SK-N-SH (cell line): Measurements from ENCODE around the gene MKX. TPM values are rescaled to one million over a fixed set of nuclear protein-coding genes. Genes with fewer than 3 reads are reported as not detected.

Source experiments
- CTCF ChIA-PET: fragments of 300-600, 350-600 bp; formaldehyde crosslinking; extraction: SDS; loops from one replicate; lab custom pipeline; 2021; lab: Yijun Ruan, JAX
- POLR2A ChIA-PET: fragments of 350-600 bp; sonication (Branson Sonifier 250); formaldehyde crosslinking; extraction: SDS; loops from one replicate; lab custom pipeline; 2020; ENCODE audit warnings: antibody characterized with exemption, inconsistent platforms; lab: Yijun Ruan, JAX
- DNase-seq: peaks from one replicate; pipeline ENCODE4 v3.0.0; 2012
- H2AFZ ChIP-seq: fragments of 200-600 bp; sonication (generic); 2 replicates; pipeline ENCODE4 v1.8.1; 2016; ENCODE audit warnings: antibody characterized with exemption, mild to moderate bottlenecking, low read depth
- H3F3A ChIP-seq: fragments of 200-600 bp; sonication (generic); replicated peaks from 2 replicates; pipeline ENCODE3; 2016; ENCODE audit warnings: antibody characterized with exemption, mild to moderate bottlenecking; ENCODE audit not compliant: insufficient read depth
- H3K27ac ChIP-seq, 2 experiments: fragments of 200-500 bp in 1 of 2; fragments of 200-600 bp in 1 of 2; sonication (Bioruptor generic) in 1 of 2; sonication (generic), shearing (Covaris generic) in 1 of 2; 2 replicates each; pipeline versions ENCODE4 v1.5.1 to v1.6.1; 2014 to 2016; ENCODE audit warnings: low read depth in 2 of 2, inconsistent platforms in 1 of 2, low read length in 1 of 2, mild to moderate bottlenecking in 1 of 2, mixed read lengths in 1 of 2
- H3K27me3 ChIP-seq: fragments of 200-600 bp; sonication (generic), shearing (Covaris generic); 2 replicates; pipeline ENCODE4 v1.6.1; 2016; ENCODE audit warnings: mixed run types; ENCODE audit not compliant: insufficient read depth
- H3K36me3 ChIP-seq, 2 experiments: fragments of 200-500 bp in 1 of 2; fragments of 200-600 bp in 1 of 2; sonication (Bioruptor generic) in 1 of 2; sonication (generic) in 1 of 2; replicated peaks in 1 of 2; 2 replicates each; pipeline versions ENCODE3 to v1.5.1; 2014 to 2016; ENCODE audit warnings: low read length in 1 of 2, mild to moderate bottlenecking in 1 of 2; ENCODE audit not compliant: insufficient read depth in 2 of 2, control insufficient read depth in 1 of 2
- H3K4me1 ChIP-seq, 2 experiments: fragments of 200-500 bp in 1 of 2; fragments of 200-600 bp in 1 of 2; sonication (Bioruptor generic) in 1 of 2; sonication (generic), shearing (Covaris generic) in 1 of 2; 2 replicates each; pipeline versions ENCODE4 v1.5.1 to v1.6.1; 2014 to 2016; ENCODE audit warnings: low read depth in 1 of 2, low read length in 1 of 2, mixed run types in 1 of 2; ENCODE audit not compliant: insufficient read depth in 2 of 2, control insufficient read depth in 1 of 2
- H3K4me2 ChIP-seq: fragments of 200-600 bp; sonication (generic), shearing (Covaris generic); 2 replicates; pipeline ENCODE4 v1.6.1; 2017; ENCODE audit warnings: mixed run types
- H3K4me3 ChIP-seq, 2 experiments: fragments of 200-500 bp in 1 of 2; fragments of 200-600 bp in 1 of 2; sonication (Bioruptor generic) in 1 of 2; sonication (generic), shearing (Covaris generic) in 1 of 2; 2 replicates each; pipeline versions ENCODE4 v1.5.1 to v1.8.1; 2014 to 2016; ENCODE audit warnings: low read depth in 2 of 2, inconsistent platforms in 1 of 2, low read length in 1 of 2, mild to moderate bottlenecking in 1 of 2, mixed read lengths in 1 of 2, moderate library complexity in 1 of 2
- H3K79me2 ChIP-seq: fragments of 200-600 bp; sonication (generic); 2 replicates; pipeline ENCODE4 v1.8.1; 2017; ENCODE audit warnings: mild to moderate bottlenecking; ENCODE audit not compliant: insufficient read depth
- H3K9ac ChIP-seq: fragments of 200-600 bp; sonication (generic); 2 replicates; pipeline ENCODE4 v1.6.1; 2017; ENCODE audit warnings: mixed run types
- H3K9me2 ChIP-seq: fragments of 200-600 bp; sonication (generic); 2 replicates; pipeline ENCODE4 v1.6.1; 2017; ENCODE audit warnings: mixed run types
- H3K9me3 ChIP-seq: fragments of 200-600 bp; sonication (generic); 2 replicates; pipeline ENCODE4 v1.6.1; 2017; ENCODE audit warnings: mixed run types, mild to moderate bottlenecking, moderate library complexity
- H4K20me1 ChIP-seq: fragments of 200-600 bp; sonication (generic); 2 replicates; pipeline ENCODE4 v1.6.1; 2017; ENCODE audit warnings: mild to moderate bottlenecking, mixed run types; ENCODE audit not compliant: insufficient read depth
- CHD2 ChIP-seq: fragments of 150-350 bp; IDR thresholded peaks from 2 replicates; pipeline ENCODE4 v1.6.1; 2018; ENCODE audit warnings: low read length; ENCODE audit not compliant: partially characterized antibody
- CTCF ChIP-seq: fragments of 200-600 bp; sonication (generic); IDR thresholded peaks from 2 replicates; pipeline ENCODE4 v1.6.1; 2017; ENCODE audit warnings: antibody characterized with exemption, mild to moderate bottlenecking, moderate library complexity
- FOSL2 ChIP-seq: IDR thresholded peaks from 2 replicates; pipeline ENCODE4 v1.4.0; 2012; ENCODE audit warnings: low read depth, mild to moderate bottlenecking, moderate library complexity, borderline replicate concordance
- GABPA ChIP-seq: IDR thresholded peaks from 2 replicates; pipeline ENCODE4 v1.4.0; 2012; ENCODE audit warnings: low read depth, mild to moderate bottlenecking
- GATA2 ChIP-seq: sonication (generic); formaldehyde crosslinking; IDR thresholded peaks from 2 replicates; pipeline ENCODE4 v1.5.0; 2020; ENCODE audit warnings: mild to moderate bottlenecking, missing genetic modification reagents
- NRF1 ChIP-seq: IDR thresholded peaks from 2 replicates; pipeline ENCODE4 v1.6.1; 2012; ENCODE audit warnings: low read depth, mild to moderate bottlenecking, low read length
- TAF1 ChIP-seq: IDR thresholded peaks from 2 replicates; pipeline ENCODE4 v1.6.1; 2012; ENCODE audit warnings: low read depth, mild to moderate bottlenecking, low read length, moderate library complexity, borderline replicate concordance
- TCF12 ChIP-seq: IDR thresholded peaks from 2 replicates; pipeline ENCODE4 v1.4.0; 2012
- WGBS: methylation state at CpG from one replicate; pipeline ENCODE4 v1.1.6; 2017; ENCODE audit warnings: low lambda C conversion rate; 5-methylcytosine and 5-hydroxymethylcytosine counted together
- polyA plus RNA-seq, 3 experiments: library from polyadenylated mRNA; depleted of rRNA; stranded (reverse); fragments of >200 nt; gene quantifications; 2 replicates each; pipeline ENCODE4 v1.2.3, GENCODE V29; 2012
- TF ChIP-seq, protein P1 (sequence below): IDR thresholded peaks from 2 replicates; pipeline ENCODE4 v1.4.0; 2012; ENCODE audit warnings: low read depth, borderline replicate concordance
- TF ChIP-seq, protein P2 (sequence below): IDR thresholded peaks from 2 replicates; pipeline ENCODE4 v1.4.0; 2012; ENCODE audit warnings: low read depth
- TF ChIP-seq, protein P3 (sequence below): IDR thresholded peaks from 2 replicates; pipeline ENCODE4 v1.6.1; 2012; ENCODE audit warnings: mild to moderate bottlenecking, low read depth, low read length, moderate library complexity

The MKX gene
- polyA plus RNA-seq, 1 of the 3 experiments (the other 2 are of a cell fraction): not detected

DNA sequence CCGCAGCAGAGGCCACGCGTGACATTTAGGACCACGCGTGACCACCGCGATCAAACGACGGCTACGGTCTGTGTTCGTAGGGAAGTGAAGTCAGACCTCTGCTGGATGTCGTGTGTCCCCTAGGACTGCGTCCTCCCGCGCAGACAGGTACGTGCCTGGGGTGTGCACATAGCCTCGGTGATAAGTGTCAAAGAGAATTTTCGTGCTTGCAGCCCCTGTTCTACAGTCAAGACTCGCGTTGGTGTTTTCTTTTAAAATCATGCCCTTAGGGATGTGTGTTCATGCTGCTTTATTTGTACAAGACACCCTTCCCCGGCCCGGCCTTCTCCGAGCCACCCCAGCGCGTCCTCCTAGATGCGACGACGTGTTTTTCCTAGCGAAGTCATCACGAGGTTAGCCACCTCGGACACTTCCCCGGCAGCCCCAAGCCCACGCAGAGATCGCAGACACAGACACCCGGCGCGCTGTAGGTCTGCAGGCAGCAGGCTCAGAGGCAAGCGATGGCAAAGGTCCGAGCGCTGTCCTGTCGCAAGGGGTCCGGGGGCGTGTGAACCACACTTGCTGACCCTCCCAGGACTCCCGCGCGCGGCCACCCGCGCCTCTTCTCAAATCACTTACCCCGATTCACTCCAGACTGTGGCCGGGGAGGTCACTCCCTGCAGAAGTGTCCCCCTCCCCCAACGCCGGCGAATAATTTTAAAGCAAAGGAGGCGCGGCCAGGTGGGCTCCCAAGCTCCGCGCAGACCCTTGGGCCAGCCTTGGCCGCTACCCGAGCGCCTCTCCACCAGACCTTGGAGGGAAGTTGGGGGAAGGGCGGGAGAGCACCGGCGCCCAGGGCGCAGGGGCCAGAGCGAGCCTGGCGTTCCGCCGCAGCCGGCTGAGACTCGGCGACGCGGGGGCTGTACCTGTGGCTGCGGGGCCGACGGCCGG is 552 bp downstream of the MKX start:
- no peaks in the 10 kb centered on the region for H3K79me2 ChIP-seq
- POLR2A ChIA-PET: no interaction called here
- no peak overlapping the region for H2AFZ ChIP-seq
- H3K4me2 ChIP-seq: 0 out of 2 replicates have a peak overlapping the region, but pooled peaks have one; percentile 78
- H3K36me3 ChIP-seq: no peaks in the 10 kb centered on the region
- no peak overlapping the region for H3K9ac ChIP-seq
- no peaks in the 10 kb centered on the region for H3K9me2 ChIP-seq
- H4K20me1 ChIP-seq: no peaks in the 10 kb centered on the region
- no peaks in the 10 kb centered on the region for H3K9me3 ChIP-seq
- DNase-seq: peak; percentile 14
- no peak overlapping the region for H3K27ac ChIP-seq
- H3K27me3 ChIP-seq: peaks cover 76% of the 10 kb centered on the region
- H3K4me1 ChIP-seq: no peaks in the 10 kb centered on the region
- no peaks in the 10 kb centered on the region for H3F3A ChIP-seq
- H3K4me3 ChIP-seq: no peak overlapping the region
- CTCF ChIA-PET: no interaction called here
- TF ChIP-seq, protein P1, sequence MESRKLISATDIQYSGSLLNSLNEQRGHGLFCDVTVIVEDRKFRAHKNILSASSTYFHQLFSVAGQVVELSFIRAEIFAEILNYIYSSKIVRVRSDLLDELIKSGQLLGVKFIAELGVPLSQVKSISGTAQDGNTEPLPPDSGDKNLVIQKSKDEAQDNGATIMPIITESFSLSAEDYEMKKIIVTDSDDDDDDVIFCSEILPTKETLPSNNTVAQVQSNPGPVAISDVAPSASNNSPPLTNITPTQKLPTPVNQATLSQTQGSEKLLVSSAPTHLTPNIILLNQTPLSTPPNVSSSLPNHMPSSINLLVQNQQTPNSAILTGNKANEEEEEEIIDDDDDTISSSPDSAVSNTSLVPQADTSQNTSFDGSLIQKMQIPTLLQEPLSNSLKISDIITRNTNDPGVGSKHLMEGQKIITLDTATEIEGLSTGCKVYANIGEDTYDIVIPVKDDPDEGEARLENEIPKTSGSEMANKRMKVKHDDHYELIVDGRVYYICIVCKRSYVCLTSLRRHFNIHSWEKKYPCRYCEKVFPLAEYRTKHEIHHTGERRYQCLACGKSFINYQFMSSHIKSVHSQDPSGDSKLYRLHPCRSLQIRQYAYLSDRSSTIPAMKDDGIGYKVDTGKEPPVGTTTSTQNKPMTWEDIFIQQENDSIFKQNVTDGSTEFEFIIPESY: no peak
- TF ChIP-seq FOSL2: no peak
- TF ChIP-seq NRF1: no peak
- no peak for TF ChIP-seq TCF12
- no peak for TF ChIP-seq TAF1
- no peak for TF ChIP-seq GABPA
- TF ChIP-seq CTCF: no peak
- TF ChIP-seq CHD2: no peak
- TF ChIP-seq, protein P2, sequence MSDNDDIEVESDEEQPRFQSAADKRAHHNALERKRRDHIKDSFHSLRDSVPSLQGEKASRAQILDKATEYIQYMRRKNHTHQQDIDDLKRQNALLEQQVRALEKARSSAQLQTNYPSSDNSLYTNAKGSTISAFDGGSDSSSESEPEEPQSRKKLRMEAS: no peak
- TF ChIP-seq, protein P3, sequence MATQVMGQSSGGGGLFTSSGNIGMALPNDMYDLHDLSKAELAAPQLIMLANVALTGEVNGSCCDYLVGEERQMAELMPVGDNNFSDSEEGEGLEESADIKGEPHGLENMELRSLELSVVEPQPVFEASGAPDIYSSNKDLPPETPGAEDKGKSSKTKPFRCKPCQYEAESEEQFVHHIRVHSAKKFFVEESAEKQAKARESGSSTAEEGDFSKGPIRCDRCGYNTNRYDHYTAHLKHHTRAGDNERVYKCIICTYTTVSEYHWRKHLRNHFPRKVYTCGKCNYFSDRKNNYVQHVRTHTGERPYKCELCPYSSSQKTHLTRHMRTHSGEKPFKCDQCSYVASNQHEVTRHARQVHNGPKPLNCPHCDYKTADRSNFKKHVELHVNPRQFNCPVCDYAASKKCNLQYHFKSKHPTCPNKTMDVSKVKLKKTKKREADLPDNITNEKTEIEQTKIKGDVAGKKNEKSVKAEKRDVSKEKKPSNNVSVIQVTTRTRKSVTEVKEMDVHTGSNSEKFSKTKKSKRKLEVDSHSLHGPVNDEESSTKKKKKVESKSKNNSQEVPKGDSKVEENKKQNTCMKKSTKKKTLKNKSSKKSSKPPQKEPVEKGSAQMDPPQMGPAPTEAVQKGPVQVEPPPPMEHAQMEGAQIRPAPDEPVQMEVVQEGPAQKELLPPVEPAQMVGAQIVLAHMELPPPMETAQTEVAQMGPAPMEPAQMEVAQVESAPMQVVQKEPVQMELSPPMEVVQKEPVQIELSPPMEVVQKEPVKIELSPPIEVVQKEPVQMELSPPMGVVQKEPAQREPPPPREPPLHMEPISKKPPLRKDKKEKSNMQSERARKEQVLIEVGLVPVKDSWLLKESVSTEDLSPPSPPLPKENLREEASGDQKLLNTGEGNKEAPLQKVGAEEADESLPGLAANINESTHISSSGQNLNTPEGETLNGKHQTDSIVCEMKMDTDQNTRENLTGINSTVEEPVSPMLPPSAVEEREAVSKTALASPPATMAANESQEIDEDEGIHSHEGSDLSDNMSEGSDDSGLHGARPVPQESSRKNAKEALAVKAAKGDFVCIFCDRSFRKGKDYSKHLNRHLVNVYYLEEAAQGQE: no peak
- no peak for TF ChIP-seq GATA2 (CRISPR knock-in tag)
- 8% methylated on average over 46 of the region's 78 CpGs for WGBS
